ENCODE measurements around the gene PIEZO1. TPM values are rescaled to one million over a fixed set of nuclear protein-coding genes. Genes with fewer than 3 reads are reported as not detected.

The PIEZO1 gene
- total RNA-seq, 1 experiment from 2014 or later = 71.1 TPM

DNA sequence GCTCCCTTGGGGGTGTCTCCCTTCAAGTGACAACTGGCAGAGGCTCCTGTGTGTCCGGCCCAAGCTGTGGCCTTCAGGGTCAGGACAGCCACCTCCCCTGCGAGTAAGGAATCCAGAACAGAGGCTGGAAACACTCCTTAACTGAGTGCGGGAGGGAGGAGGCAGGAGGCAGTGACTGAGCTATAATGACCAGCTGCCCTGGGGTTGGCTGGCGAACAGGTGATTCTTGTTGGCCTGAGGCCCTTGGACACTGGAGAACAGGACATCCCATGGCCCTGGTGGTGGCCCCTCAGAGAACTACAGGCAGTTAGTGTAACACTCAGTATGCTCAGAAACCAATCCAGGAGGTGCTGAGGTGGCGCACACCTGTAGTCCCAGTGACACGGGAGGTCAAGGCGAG, 89.3 kb downstream of the PIEZO1 start:
- no peaks in the 10 kb centered on the region for H3K4me1 ChIP-seq (ENCODE audit: insufficient read depth, low read length)
- H3K79me2 ChIP-seq (ENCODE audit: insufficient read depth, low read length) = no peaks in the 10 kb centered on the region
- DNase-seq = no peak
- no peak overlapping the region for H3K18ac ChIP-seq (ENCODE audit: insufficient read length, low read depth, low read length)
- no peak overlapping the region for H4K91ac ChIP-seq (ENCODE audit: insufficient read length, low read depth, low read length)
- no peak overlapping the region for H2BK20ac ChIP-seq (ENCODE audit: low read depth, low read length, poor library complexity, severe bottlenecking)
- H3K9me3 Mint-ChIP-seq = no peaks in the 10 kb centered on the region
- H3K56ac ChIP-seq (ENCODE audit: insufficient read length, low read depth, low read length) = no peak overlapping the region
- H3K27ac Mint-ChIP-seq = no peak overlapping the region; a peak in 1 of 7 replicates
- no peak overlapping the region for H2AFZ ChIP-seq (ENCODE audit: low read length)
- no peak overlapping the region for H3K4me2 ChIP-seq (ENCODE audit: insufficient read depth, insufficient read length, low read length)
- H3K36me3 Mint-ChIP-seq (ENCODE audit: insufficient read depth in 1 of 3, low read depth in 3 of 3) = peaks cover 0 to 15% (median 14%) of the 10 kb centered on the region in 3 experiments; a peak in 4 of 7 replicates
- H2BK12ac ChIP-seq (ENCODE audit: insufficient read length, low read depth, low read length) = no peak overlapping the region
- no peak overlapping the region for H3K4ac ChIP-seq (ENCODE audit: low read depth, low read length)
- H4K20me1 ChIP-seq (ENCODE audit: control insufficient read depth, insufficient read depth, insufficient read length) = no peaks in the 10 kb centered on the region
- peaks cover 3% of the 10 kb centered on the region; the same call in 1 of the 2 replicates for H3K27me3 Mint-ChIP-seq (ENCODE audit: low read depth)
- H4K5ac ChIP-seq (ENCODE audit: insufficient read length, low read depth, low read length) = no peak overlapping the region
- no peak overlapping the region for H2BK120ac ChIP-seq (ENCODE audit: low read depth, low read length, poor library complexity, severe bottlenecking)
- no peak overlapping the region for H4K8ac ChIP-seq (replicated peaks; ENCODE audit: insufficient read length, low read depth, low read length)
- no peak overlapping the region for H3K4me3 Mint-ChIP-seq
- H3K9ac ChIP-seq (ENCODE audit: extremely low read depth, insufficient read length, low read length) = no peak overlapping the region
- no CpG with 5 or more reads among the region's 7 CpGs for WGBS (ENCODE audit: extremely low coverage, insufficient read length, low lambda C conversion rate)
- no peak overlapping the region for H2AK5ac ChIP-seq (ENCODE audit: insufficient read length, low read length)
- no peaks in the 10 kb centered on the region for H3K27me3 ChIP-seq (ENCODE audit: insufficient read depth, low read length)
- H3K23ac ChIP-seq (ENCODE audit: insufficient read length, low read depth, low read length) = no peak overlapping the region
- TF ChIP-seq, protein P1, sequence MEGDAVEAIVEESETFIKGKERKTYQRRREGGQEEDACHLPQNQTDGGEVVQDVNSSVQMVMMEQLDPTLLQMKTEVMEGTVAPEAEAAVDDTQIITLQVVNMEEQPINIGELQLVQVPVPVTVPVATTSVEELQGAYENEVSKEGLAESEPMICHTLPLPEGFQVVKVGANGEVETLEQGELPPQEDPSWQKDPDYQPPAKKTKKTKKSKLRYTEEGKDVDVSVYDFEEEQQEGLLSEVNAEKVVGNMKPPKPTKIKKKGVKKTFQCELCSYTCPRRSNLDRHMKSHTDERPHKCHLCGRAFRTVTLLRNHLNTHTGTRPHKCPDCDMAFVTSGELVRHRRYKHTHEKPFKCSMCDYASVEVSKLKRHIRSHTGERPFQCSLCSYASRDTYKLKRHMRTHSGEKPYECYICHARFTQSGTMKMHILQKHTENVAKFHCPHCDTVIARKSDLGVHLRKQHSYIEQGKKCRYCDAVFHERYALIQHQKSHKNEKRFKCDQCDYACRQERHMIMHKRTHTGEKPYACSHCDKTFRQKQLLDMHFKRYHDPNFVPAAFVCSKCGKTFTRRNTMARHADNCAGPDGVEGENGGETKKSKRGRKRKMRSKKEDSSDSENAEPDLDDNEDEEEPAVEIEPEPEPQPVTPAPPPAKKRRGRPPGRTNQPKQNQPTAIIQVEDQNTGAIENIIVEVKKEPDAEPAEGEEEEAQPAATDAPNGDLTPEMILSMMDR (conservative IDR thresholded peaks at IDR 0.05) = no peak
- no peak overlapping the region for H2BK5ac ChIP-seq (ENCODE audit: insufficient read length, low read length)
- no peaks in the 10 kb centered on the region for H3K79me1 ChIP-seq (ENCODE audit: insufficient read depth, low read depth, low read length, poor library complexity, severe bottlenecking)
- H3K27ac ChIP-seq (ENCODE audit: insufficient read length, low read depth, low read length) = no peak overlapping the region
- H3T11ph ChIP-seq (ENCODE audit: low read length) = no peak overlapping the region
- peaks cover 3% of the 10 kb centered on the region for H3K23me2 ChIP-seq (ENCODE audit: insufficient read length, low read depth, low read length, poor library complexity, severe bottlenecking)
- no peak overlapping the region for H3K14ac ChIP-seq (ENCODE audit: insufficient read depth, low read length)
- no peaks in the 10 kb centered on the region for H3K9me3 ChIP-seq (ENCODE audit: control insufficient read depth, low read depth, low read length)
- no peak overlapping the region for H2BK15ac ChIP-seq (ENCODE audit: low read depth, low read length)
- no peaks in the 10 kb centered on the region for H3K4me1 Mint-ChIP-seq
